Measurements from ENCODE around the gene ATF7.
"Not testable (repeated sequence)": the region's sequence is repeated elsewhere in the genome, so short reads cannot be mapped to it uniquely, and the experiment has no call there.

ATF7 gene

DNA sequence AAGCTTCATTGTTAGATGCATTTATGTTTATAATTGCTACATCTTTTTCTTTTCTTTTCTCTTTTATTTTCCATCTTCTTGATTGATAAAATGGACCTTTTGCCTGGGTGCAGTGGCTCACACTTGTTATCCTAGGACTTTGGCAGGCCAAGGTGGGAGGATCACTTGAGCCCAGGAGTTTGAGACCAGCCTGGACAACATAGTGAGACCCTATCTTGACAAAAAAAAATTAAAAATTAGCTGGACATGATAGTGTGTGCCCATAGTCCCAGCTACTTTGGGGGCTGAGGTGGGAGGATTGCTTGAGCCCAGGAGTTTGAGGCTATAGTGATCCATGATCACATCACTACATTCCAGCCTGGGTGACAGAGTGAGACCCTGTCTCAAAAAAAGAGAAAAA lies 9.5 kb upstream of the ATF7 start:
- H3K27me3 ChIP-seq (ENCODE audit: control insufficient read depth in 3 of 3, insufficient read depth in 3 of 3, low read depth in 1 of 3, low read length in 3 of 3); H3K79me1 ChIP-seq (ENCODE audit: low read depth, low read length); H3K36me3 ChIP-seq (replicated peaks in 1 of 2; ENCODE audit: control insufficient read depth in 2 of 2, insufficient read depth in 2 of 2, low read length in 2 of 2); H2BK120ac ChIP-seq (ENCODE audit: low read depth, low read length); H3K4me2 ChIP-seq (ENCODE audit: insufficient read depth, low read length, poor library complexity, severe bottlenecking); H3K4me1 ChIP-seq (ENCODE audit: control insufficient read depth in 2 of 2, insufficient read depth in 1 of 2, low read depth in 1 of 2, low read length in 2 of 2); H2AFZ ChIP-seq (ENCODE audit: low read length); H2BK15ac ChIP-seq (ENCODE audit: low read length); H3K4me3 ChIP-seq (ENCODE audit: low read length in 2 of 2); H3K23ac ChIP-seq (ENCODE audit: low read depth, low read length, poor library complexity); H4K91ac ChIP-seq (ENCODE audit: low read depth, low read length, poor library complexity); H3K27ac ChIP-seq (replicated peaks; ENCODE audit: low read length); DNase-seq (ENCODE audit: low spot score); H4K8ac ChIP-seq (ENCODE audit: low read depth, low read length); H3K14ac ChIP-seq (ENCODE audit: low read length); H2BK12ac ChIP-seq (ENCODE audit: low read length); H2BK5ac ChIP-seq (ENCODE audit: low read length); H2AK5ac ChIP-seq (ENCODE audit: low read depth, low read length); H3K4ac ChIP-seq (ENCODE audit: low read length); H3K9me3 ChIP-seq (replicated peaks in 1 of 2; ENCODE audit: control insufficient read depth in 2 of 2, insufficient read depth in 1 of 2, low read depth in 1 of 2, low read length in 2 of 2); H3K18ac ChIP-seq (ENCODE audit: low read length); H3K9ac ChIP-seq (ENCODE audit: low read depth, low read length, poor library complexity): not testable (repeated sequence)

DNA sequence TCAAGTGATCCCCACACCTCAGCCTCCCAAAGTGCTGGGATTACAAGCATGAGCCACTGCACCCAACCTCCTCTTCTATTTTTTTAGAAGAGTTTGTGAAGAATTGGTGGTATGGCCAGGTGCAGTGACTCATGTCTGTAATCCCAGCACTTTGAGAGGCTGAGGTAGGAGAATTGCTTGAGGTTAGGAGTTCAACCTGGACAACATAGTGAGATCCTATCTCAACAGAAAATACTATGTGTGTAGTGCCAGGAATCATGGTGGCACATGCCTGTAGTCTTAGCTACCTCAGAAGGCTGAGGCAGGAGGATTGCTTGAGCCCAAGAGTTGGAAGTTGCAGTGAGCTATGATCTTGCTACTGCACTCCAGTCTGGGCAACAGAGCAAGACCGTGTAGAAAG lies 5.5 kb upstream of the ATF7 start:
- Histone ChIP-seq H3K14ac (ENCODE audit: low read length) (no peak overlapping the region), H3K79me1 (ENCODE audit: low read depth, low read length) (no peaks in the 10 kb centered on the region), H3K9ac (ENCODE audit: low read depth, low read length, poor library complexity) (no peak overlapping the region), H2BK15ac (ENCODE audit: low read length) (no peak overlapping the region), H3K18ac (ENCODE audit: low read length) (no peak overlapping the region), H2AK5ac (ENCODE audit: low read depth, low read length) (no peak overlapping the region), H3K4me3 (ENCODE audit: low read length in 2 of 2) (no peak overlapping the region), H3K4me2 (ENCODE audit: insufficient read depth, low read length, poor library complexity, severe bottlenecking) (no peak overlapping the region), H3K23ac (ENCODE audit: low read depth, low read length, poor library complexity) (no peak overlapping the region), H3K27me3 (ENCODE audit: control insufficient read depth in 3 of 3, insufficient read depth in 3 of 3, low read depth in 1 of 3, low read length in 3 of 3) (no peaks in the 10 kb centered on the region), H4K8ac (ENCODE audit: low read depth, low read length) (no peak overlapping the region), H3K4ac (ENCODE audit: low read length) (no peak overlapping the region), H2BK120ac (ENCODE audit: low read depth, low read length) (no peak overlapping the region), H3K27ac (replicated peaks; ENCODE audit: low read length) (no peak overlapping the region), H3K4me1 (ENCODE audit: control insufficient read depth in 2 of 2, insufficient read depth in 1 of 2, low read depth in 1 of 2, low read length in 2 of 2) (no peaks in the 10 kb centered on the region), H2BK12ac (ENCODE audit: low read length) (no peak overlapping the region), H3K9me3 (replicated peaks in 1 of 2; ENCODE audit: control insufficient read depth in 2 of 2, insufficient read depth in 1 of 2, low read depth in 1 of 2, low read length in 2 of 2) (no peaks in the 10 kb centered on the region), H2AFZ (ENCODE audit: low read length) (no peak overlapping the region), H2BK5ac (ENCODE audit: low read length) (no peak overlapping the region), H3K36me3 (replicated peaks in 1 of 2; ENCODE audit: control insufficient read depth in 2 of 2, insufficient read depth in 2 of 2, low read length in 2 of 2) (no peaks in the 10 kb centered on the region), H4K91ac (ENCODE audit: low read depth, low read length, poor library complexity) (no peak overlapping the region)
- no CpG with 5 or more reads among the region's 1 CpG for WGBS, 2 donors (ENCODE audit: extremely low coverage in 2 of 2, insufficient read length in 2 of 2, insufficient replicate concordance in 1 of 2)
- no peak for DNase-seq (ENCODE audit: low spot score)

DNA sequence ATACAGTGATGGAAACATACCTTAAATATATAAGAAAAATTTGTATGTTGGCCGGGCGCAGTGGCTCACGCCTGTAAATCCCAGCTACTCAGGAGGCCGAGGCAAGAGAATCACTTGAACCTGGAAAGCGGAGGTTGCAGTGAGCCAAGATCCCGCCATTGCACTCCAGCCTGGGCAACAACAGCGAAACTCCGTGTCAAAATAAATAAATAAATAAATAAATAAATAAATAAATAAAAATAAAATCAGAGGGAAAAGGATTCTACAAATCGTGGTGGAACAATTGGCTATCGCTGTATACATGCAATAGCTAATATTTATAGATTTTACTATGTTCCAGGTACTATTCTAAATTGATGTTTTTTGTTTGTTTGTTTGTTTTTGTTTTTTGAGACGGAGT lies 1.7 kb upstream of the ATF7 start:
- H3K4me3 ChIP-seq (ENCODE audit: low read length in 2 of 2) = no peak overlapping the region
- H2BK5ac ChIP-seq (ENCODE audit: low read length) = no peak overlapping the region
- H2BK15ac ChIP-seq (ENCODE audit: low read length) = no peak overlapping the region
- no peak overlapping the region for H3K18ac ChIP-seq (ENCODE audit: low read length)
- H3K4me1 ChIP-seq (ENCODE audit: control insufficient read depth in 2 of 2, insufficient read depth in 1 of 2, low read depth in 1 of 2, low read length in 2 of 2) = peaks cover 6 to 13% of the 10 kb centered on the region in 2 donors
- no peaks in the 10 kb centered on the region for H3K9me3 ChIP-seq (replicated peaks in 1 of 2; ENCODE audit: control insufficient read depth in 2 of 2, insufficient read depth in 1 of 2, low read depth in 1 of 2, low read length in 2 of 2)
- H3K23ac ChIP-seq (ENCODE audit: low read depth, low read length, poor library complexity) = no peak overlapping the region
- no peak for DNase-seq (ENCODE audit: low spot score)
- no peak overlapping the region for H2AFZ ChIP-seq (ENCODE audit: low read length)
- no peak overlapping the region for H3K9ac ChIP-seq (ENCODE audit: low read depth, low read length, poor library complexity)
- no peak overlapping the region for H2AK5ac ChIP-seq (ENCODE audit: low read depth, low read length)
- no peak overlapping the region for H4K91ac ChIP-seq (ENCODE audit: low read depth, low read length, poor library complexity)
- no peak overlapping the region for H3K4ac ChIP-seq (ENCODE audit: low read length)
- H2BK120ac ChIP-seq (ENCODE audit: low read depth, low read length) = no peak overlapping the region
- no peaks in the 10 kb centered on the region for H3K27me3 ChIP-seq (ENCODE audit: control insufficient read depth in 3 of 3, insufficient read depth in 3 of 3, low read depth in 1 of 3, low read length in 3 of 3)
- no peak overlapping the region for H4K8ac ChIP-seq (ENCODE audit: low read depth, low read length)
- peaks cover 0 to 1% of the 10 kb centered on the region in 2 donors for H3K36me3 ChIP-seq (replicated peaks in 1 of 2; ENCODE audit: control insufficient read depth in 2 of 2, insufficient read depth in 2 of 2, low read length in 2 of 2)
- no CpG with 5 or more reads among the region's 11 CpGs for WGBS, 2 donors (ENCODE audit: extremely low coverage in 2 of 2, insufficient read length in 2 of 2, insufficient replicate concordance in 1 of 2)
- H3K4me2 ChIP-seq (ENCODE audit: insufficient read depth, low read length, poor library complexity, severe bottlenecking) = no peak overlapping the region
- no peaks in the 10 kb centered on the region for H3K79me1 ChIP-seq (ENCODE audit: low read depth, low read length)
- H3K14ac ChIP-seq (ENCODE audit: low read length) = no peak overlapping the region
- H2BK12ac ChIP-seq (ENCODE audit: low read length) = no peak overlapping the region
- H3K27ac ChIP-seq (replicated peaks; ENCODE audit: low read length) = no peak overlapping the region

DNA sequence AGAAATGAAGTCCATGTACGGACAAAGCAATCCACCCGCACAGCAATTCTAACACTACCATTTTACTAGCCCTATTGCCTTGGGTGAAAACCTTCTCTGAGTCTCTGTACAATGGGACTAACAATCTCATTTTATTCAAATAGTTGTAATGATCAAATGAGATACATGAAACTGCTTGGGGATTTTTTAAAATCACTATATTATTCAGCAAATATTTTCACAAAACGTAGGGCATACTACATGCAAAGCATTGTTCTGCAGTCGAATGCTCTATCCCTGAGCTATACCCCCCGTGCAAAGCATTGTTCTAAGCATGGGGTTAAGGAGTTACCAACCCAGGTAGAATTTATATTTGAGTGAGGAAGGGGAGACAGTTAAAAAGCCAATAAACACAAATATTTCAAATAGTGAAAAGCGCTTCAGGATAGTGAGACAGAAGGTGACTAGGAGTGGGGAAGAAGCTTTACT lies 554 bp upstream of the ATF7 start:
- Histone ChIP-seq H4K91ac (ENCODE audit: low read depth, low read length, poor library complexity) (no peak overlapping the region), H2BK12ac (ENCODE audit: low read length) (no peak overlapping the region), H2BK5ac (ENCODE audit: low read length) (no peak overlapping the region), H3K4ac (ENCODE audit: low read length) (no peak overlapping the region), H3K23ac (ENCODE audit: low read depth, low read length, poor library complexity) (no peak overlapping the region), H3K9ac (ENCODE audit: low read depth, low read length, poor library complexity) (no peak overlapping the region), H4K8ac (ENCODE audit: low read depth, low read length) (no peak overlapping the region), H3K4me3 (ENCODE audit: low read length in 2 of 2) (peak overlapping the region; percentile 65 to 66), H3K14ac (ENCODE audit: low read length) (no peak overlapping the region), H3K18ac (ENCODE audit: low read length) (no peak overlapping the region), H2AFZ (ENCODE audit: low read length) (peak overlapping the region; percentile 93), H3K4me1 (ENCODE audit: control insufficient read depth in 2 of 2, insufficient read depth in 1 of 2, low read depth in 1 of 2, low read length in 2 of 2) (peaks cover 6 to 13% of the 10 kb centered on the region in 2 donors), H3K79me1 (ENCODE audit: low read depth, low read length) (no peaks in the 10 kb centered on the region), H3K27ac (replicated peaks; ENCODE audit: low read length) (no peak overlapping the region), H3K36me3 (replicated peaks in 1 of 2; ENCODE audit: control insufficient read depth in 2 of 2, insufficient read depth in 2 of 2, low read length in 2 of 2) (peaks cover 0 to 5% of the 10 kb centered on the region in 2 donors), H3K9me3 (replicated peaks in 1 of 2; ENCODE audit: control insufficient read depth in 2 of 2, insufficient read depth in 1 of 2, low read depth in 1 of 2, low read length in 2 of 2) (no peaks in the 10 kb centered on the region), H3K27me3 (ENCODE audit: control insufficient read depth in 3 of 3, insufficient read depth in 3 of 3, low read depth in 1 of 3, low read length in 3 of 3) (no peaks in the 10 kb centered on the region), H2BK120ac (ENCODE audit: low read depth, low read length) (no peak overlapping the region), H2AK5ac (ENCODE audit: low read depth, low read length) (no peak overlapping the region), H2BK15ac (ENCODE audit: low read length) (no peak overlapping the region), H3K4me2 (ENCODE audit: insufficient read depth, low read length, poor library complexity, severe bottlenecking) (peak overlapping the region; percentile 46)
- DNase-seq (ENCODE audit: low spot score) = no peak
- WGBS, 2 donors (ENCODE audit: extremely low coverage in 2 of 2, insufficient read length in 2 of 2, insufficient replicate concordance in 1 of 2) = no CpG with 5 or more reads among the region's 6 CpGs
